NT2/D1 (cell line): ENCODE data around the gene COPRS.

ENCODE experiments used
- SUZ12 ChIP-seq: IDR thresholded peaks from 2 replicates; pipeline ENCODE4 v1.6.1; 2011; ENCODE audit not compliant: insufficient read length, insufficient read depth; ENCODE audit errors: extremely low read depth
- YY1 ChIP-seq: IDR thresholded peaks from 2 replicates; pipeline ENCODE4 v1.6.1; 2011; ENCODE audit not compliant: insufficient read length, insufficient read depth
- ZNF274 ChIP-seq: IDR thresholded peaks from 2 replicates; pipeline ENCODE4 v1.6.1; 2011; ENCODE audit warnings: mild to moderate bottlenecking, low read depth, low read length

- no peak for TF ChIP-seq ZNF274
- no peak for TF ChIP-seq SUZ12
- no peak for TF ChIP-seq YY1
These were observed 19.1 kb upstream of the COPRS start for GRCh38 chr17:31877911-31878702.
